ENCODE measurements around the gene C6orf58.

The C6orf58 gene

GRCh38 chr6:127637830-127638409 lies 60.9 kb downstream of the C6orf58 start:
- Mint-ChIP-seq H3K36me3 (ENCODE audit: low read depth) (no peaks in the 10 kb centered on the region), H3K27ac (no peak overlapping the region), H3K27me3 (ENCODE audit: low read depth, poor library complexity) (peaks cover 11% of the 10 kb centered on the region), H3K4me1 (no peaks in the 10 kb centered on the region), H3K9me3 (no peaks in the 10 kb centered on the region), H3K4me3 (no peak overlapping the region)
- no peak for TF ChIP-seq CTCF (IDR thresholded peaks at IDR 0.05)
- no peak for DNase-seq
